HCT116 (cell line): Measurements from ENCODE around the gene RALGAPA1. TPM values are rescaled to one million over a fixed set of nuclear protein-coding genes. Genes with fewer than 3 reads are reported as not detected.
"Not testable (repeated sequence)": the region's sequence is repeated elsewhere in the genome, so short reads cannot be mapped to it uniquely, and the experiment has no call there.

Experiments
- ATAC-seq: fragments of 200-7000 bp; cut with Tn5 transposase; 2 replicates; pipeline ENCODE4 v1.9.1; 2020; ENCODE audit warnings: mild to moderate bottlenecking, moderate library complexity
- BruUV-seq: library from RNA; stranded (reverse); fragments of 400-500 nt; replicated peaks from 2 replicates; lab custom pipeline; 2021; lab: Mats Ljungman, UMichigan
- CTCF ChIA-PET: fragments of 300-600 bp; sonication (Branson Sonifier 250); formaldehyde crosslinking; loops from one replicate; lab custom pipeline; 2021; ENCODE audit warnings: antibody characterized with exemption; lab: Charles Lee
- POLR2A ChIA-PET: fragments of 300-600, 350-600 bp; sonication (Branson Sonifier 250); formaldehyde crosslinking; loops from one replicate; lab custom pipeline; 2021; ENCODE audit warnings: antibody characterized with exemption; lab: Charles Lee
- RAD21 ChIA-PET, 2 experiments: fragments of 300-600 bp; sonication (Branson Sonifier 250); formaldehyde crosslinking; loops; one replicate each; lab custom pipeline; 2023; ENCODE audit warnings: low total read pairs in 2 of 2; ENCODE audit not compliant: uncharacterized antibody in 2 of 2, unreplicated experiment in 2 of 2, low non-redundant PET in 1 of 2; lab: Charles Lee
- DNase-seq: peaks from one replicate; pipeline ENCODE4 v3.0.0-alpha.2; 2010; ENCODE audit warnings: low read depth, low spot score
- H2AFZ ChIP-seq: fragments of 200-600 bp; shearing (Covaris generic), sonication (generic); 2 replicates; pipeline ENCODE4 v1.6.1; 2017; ENCODE audit warnings: low read depth, mixed run types, mixed read lengths, antibody characterized with exemption, low read length; ENCODE audit not compliant: poor library complexity, severe bottlenecking
- H3K27ac ChIP-seq: 2 replicates; pipeline ENCODE4 v1.5.1; 2012; ENCODE audit warnings: low read depth, low read length
- H3K27me3 ChIP-seq: fragments of 200-600 bp; sonication (generic); 2 replicates; pipeline ENCODE4 v1.6.1; 2016; ENCODE audit warnings: mixed run types, low read length, mixed read lengths; ENCODE audit not compliant: insufficient read depth
- H3K36me3 ChIP-seq, 2 experiments: fragments of 200-500 bp in 1 of 2; fragments of 200-600 bp in 1 of 2; sonication (Bioruptor generic) in 1 of 2; sonication (generic) in 1 of 2; 2 replicates each; pipeline versions ENCODE4 v1.5.1 to v1.6.1; 2014 to 2016; ENCODE audit warnings: low read length in 2 of 2, inconsistent platforms in 1 of 2, mixed read lengths in 1 of 2, mixed run types in 1 of 2; ENCODE audit not compliant: insufficient read depth in 2 of 2, control insufficient read depth in 1 of 2
- H3K4me1 ChIP-seq, 2 experiments: fragments of 200-600 bp in 1 of 2; sonication (generic) in 1 of 2; 2 replicates each; pipeline versions ENCODE4 v1.5.1 to v1.6.1; 2012 to 2017; ENCODE audit warnings: low read length in 2 of 2, inconsistent platforms in 1 of 2, mild to moderate bottlenecking in 1 of 2, mixed read lengths in 1 of 2, mixed run types in 1 of 2, moderate library complexity in 1 of 2; ENCODE audit not compliant: insufficient read depth in 2 of 2, control insufficient read depth in 1 of 2
- H3K4me2 ChIP-seq: fragments of 200-600 bp; sonication (generic); 2 replicates; pipeline ENCODE4 v1.6.1; 2017; ENCODE audit warnings: mixed run types, low read length, mixed read lengths
- H3K4me3 ChIP-seq, 2 experiments: fragments of 200-600 bp in 1 of 2; sonication (generic) in 1 of 2; replicated peaks in 1 of 2; 2 replicates each; pipeline ENCODE4 v1.5.1; 2011 to 2016; ENCODE audit warnings: low read length in 2 of 2, control low read depth in 1 of 2, low read depth in 1 of 2, mild to moderate bottlenecking in 1 of 2, mixed read lengths in 1 of 2, mixed run types in 1 of 2
- H3K79me2 ChIP-seq: fragments of 200-600 bp; sonication (generic); 2 replicates; pipeline ENCODE4 v1.6.1; 2017; ENCODE audit warnings: mild to moderate bottlenecking, mixed run types, low read length, moderate library complexity, mixed read lengths; ENCODE audit not compliant: insufficient read depth
- H3K9ac ChIP-seq: fragments of 200-600 bp; sonication (generic); 2 replicates; pipeline ENCODE4 v1.6.1; 2016; ENCODE audit warnings: low read length, mixed read lengths
- H3K9me2 ChIP-seq: fragments of 200-600 bp; sonication (generic), shearing (Covaris generic); 2 replicates; pipeline ENCODE4 v1.6.1; 2017; ENCODE audit warnings: mixed run types, mild to moderate bottlenecking, moderate library complexity; ENCODE audit not compliant: insufficient read depth
- H3K9me3 ChIP-seq, 2 experiments: fragments of 200-500 bp in 1 of 2; fragments of 200-600 bp in 1 of 2; sonication (Bioruptor generic) in 1 of 2; sonication (generic) in 1 of 2; 2 replicates each; pipeline ENCODE4 v1.6.1; 2014 to 2017; ENCODE audit warnings: low read length in 2 of 2, mixed read lengths in 2 of 2, inconsistent platforms in 1 of 2, low read depth in 1 of 2, mild to moderate bottlenecking in 1 of 2, mixed run types in 1 of 2, moderate library complexity in 1 of 2; ENCODE audit not compliant: control insufficient read depth in 1 of 2, insufficient read depth in 1 of 2
- H4K20me1 ChIP-seq: fragments of 200-600 bp; sonication (generic), shearing (Covaris generic); 2 replicates; pipeline ENCODE4 v1.6.1; 2017; ENCODE audit warnings: mixed run types, mild to moderate bottlenecking, moderate library complexity; ENCODE audit not compliant: insufficient read depth
- POLR2AphosphoS5 ChIP-seq: IDR thresholded peaks from 2 replicates; pipeline ENCODE4 v1.6.1; 2011; ENCODE audit warnings: mild to moderate bottlenecking, low read depth, low read length, moderate library complexity
- TCF7L2 ChIP-seq: IDR thresholded peaks from 2 replicates; pipeline ENCODE4 v1.7.0; 2011; ENCODE audit warnings: borderline replicate concordance, inconsistent platforms; ENCODE audit not compliant: insufficient read depth, insufficient read length; ENCODE audit errors: extremely low read depth
- YY1 ChIP-seq: IDR thresholded peaks from 2 replicates; pipeline ENCODE4 v1.6.1; 2011; ENCODE audit warnings: low read length, low read depth, moderate library complexity, mild to moderate bottlenecking; ENCODE audit not compliant: insufficient replicate concordance; ENCODE audit errors: extremely low read depth
- intact Hi-C: fragments of 100-400 bp; cut with micrococcal nuclease; formaldehyde crosslinking; loops from 2 replicates; pipeline ENCODE4 v1.10.0; 2022
- total RNA-seq: library from RNA; stranded (reverse); gene quantifications from one replicate; pipeline ENCODE4 v1.2.1, GENCODE V29; 2021; ENCODE audit not compliant: unreplicated experiment

Gene RALGAPA1
- total RNA-seq, 1 experiment from 2014 or later = 29.3 TPM

GRCh38 chr14:35776823-35777222 lies 32.3 kb downstream of the RALGAPA1 start (continued):
- no peak for TF ChIP-seq POLR2AphosphoS5
- TF ChIP-seq, all 23 proteins: peak for 0

GRCh38 chr14:35776085-35776484 lies 33.0 kb downstream of the RALGAPA1 start:
- H4K20me1 ChIP-seq, BruUV-seq, H3K27me3 ChIP-seq, DNase-seq, H3K9me3 ChIP-seq, H3K9me2 ChIP-seq, H3K4me2 ChIP-seq, POLR2A ChIA-PET, H3K27ac ChIP-seq, intact Hi-C loops, H3K9ac ChIP-seq, H2AFZ ChIP-seq, ATAC-seq, H3K36me3 ChIP-seq, CTCF ChIA-PET, RAD21 ChIA-PET, H3K4me3 ChIP-seq, H3K4me1 ChIP-seq: not testable (repeated sequence)
- H3K79me2 ChIP-seq = peaks cover 23% of the 10 kb centered on the region; the same call in 1 of the 2 replicates

GRCh38 chr14:35766700-35767082 lies 42.4 kb downstream of the RALGAPA1 start:
- Histone ChIP-seq H3K27me3 (no peaks in the 10 kb centered on the region), H3K9me3 (no peaks in the 10 kb centered on the region), H3K9me2 (no peaks in the 10 kb centered on the region), H4K20me1 (no peaks in the 10 kb centered on the region), H3K4me2 (no peak overlapping the region), H3K79me2 (no peaks in the 10 kb centered on the region), H3K27ac (no peak overlapping the region), H3K9ac (no peak overlapping the region), H3K36me3 (no peaks in the 10 kb centered on the region; a peak in 1 of 4 replicates), H3K4me3 (no peak overlapping the region), H2AFZ (no peak overlapping the region), H3K4me1 (no peaks in the 10 kb centered on the region)
- ATAC-seq (no peak), DNase-seq (no peak)
- TF ChIP-seq YY1 = no peak
- no peak for TF ChIP-seq TCF7L2
- POLR2A ChIA-PET = no interaction called here
- CTCF ChIA-PET = no interaction called here
- RAD21 ChIA-PET = no interaction called here
- intact Hi-C loops = no loop called here
- BruUV-seq = no TSS peak
